ENCODE data around the gene TBC1D10B.

DNA sequence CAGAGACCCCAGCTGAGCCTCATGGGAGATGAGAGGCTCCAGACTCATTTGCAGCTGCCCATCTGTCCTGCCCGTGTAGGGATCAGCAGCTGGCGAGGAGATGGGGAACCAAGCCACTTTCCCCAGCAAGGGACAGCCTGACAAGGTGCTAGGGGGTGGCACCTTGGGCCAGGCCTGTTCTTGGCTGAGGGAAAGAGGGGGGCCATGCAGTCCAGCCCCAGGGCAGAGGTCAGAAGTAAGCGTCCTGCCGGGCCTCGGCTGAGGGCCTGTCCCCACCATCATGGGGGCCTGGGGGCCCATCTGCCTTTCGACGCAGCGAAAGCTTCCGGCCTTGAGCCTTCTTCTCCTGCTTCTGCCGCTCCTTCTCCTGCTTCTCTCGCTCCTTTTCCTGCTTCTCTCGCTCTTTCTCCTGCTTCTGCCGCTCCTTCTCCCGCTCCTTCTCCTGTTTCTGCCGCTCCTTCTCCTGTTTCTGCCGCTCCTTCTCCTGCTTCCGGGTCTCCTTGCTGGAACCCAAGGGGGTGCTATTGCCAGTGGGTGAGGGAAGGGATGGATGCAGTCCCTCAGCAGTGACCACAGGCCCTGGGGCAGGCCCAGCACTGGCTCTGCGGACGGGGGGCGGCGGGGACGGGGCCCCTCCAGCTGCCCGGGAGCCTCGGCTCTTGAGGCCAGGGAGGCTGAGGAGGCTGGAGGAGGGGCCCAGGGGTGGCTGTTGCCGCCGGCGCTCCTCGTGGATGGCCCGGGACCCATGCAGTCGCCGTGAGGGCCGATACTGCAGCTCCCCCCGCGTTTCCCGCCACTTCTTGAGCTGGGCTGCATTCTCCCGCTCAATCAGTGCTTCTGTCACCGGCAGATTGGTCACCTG, 12.3 kb downstream of the TBC1D10B start:
- TF ChIP-seq, protein P1, sequence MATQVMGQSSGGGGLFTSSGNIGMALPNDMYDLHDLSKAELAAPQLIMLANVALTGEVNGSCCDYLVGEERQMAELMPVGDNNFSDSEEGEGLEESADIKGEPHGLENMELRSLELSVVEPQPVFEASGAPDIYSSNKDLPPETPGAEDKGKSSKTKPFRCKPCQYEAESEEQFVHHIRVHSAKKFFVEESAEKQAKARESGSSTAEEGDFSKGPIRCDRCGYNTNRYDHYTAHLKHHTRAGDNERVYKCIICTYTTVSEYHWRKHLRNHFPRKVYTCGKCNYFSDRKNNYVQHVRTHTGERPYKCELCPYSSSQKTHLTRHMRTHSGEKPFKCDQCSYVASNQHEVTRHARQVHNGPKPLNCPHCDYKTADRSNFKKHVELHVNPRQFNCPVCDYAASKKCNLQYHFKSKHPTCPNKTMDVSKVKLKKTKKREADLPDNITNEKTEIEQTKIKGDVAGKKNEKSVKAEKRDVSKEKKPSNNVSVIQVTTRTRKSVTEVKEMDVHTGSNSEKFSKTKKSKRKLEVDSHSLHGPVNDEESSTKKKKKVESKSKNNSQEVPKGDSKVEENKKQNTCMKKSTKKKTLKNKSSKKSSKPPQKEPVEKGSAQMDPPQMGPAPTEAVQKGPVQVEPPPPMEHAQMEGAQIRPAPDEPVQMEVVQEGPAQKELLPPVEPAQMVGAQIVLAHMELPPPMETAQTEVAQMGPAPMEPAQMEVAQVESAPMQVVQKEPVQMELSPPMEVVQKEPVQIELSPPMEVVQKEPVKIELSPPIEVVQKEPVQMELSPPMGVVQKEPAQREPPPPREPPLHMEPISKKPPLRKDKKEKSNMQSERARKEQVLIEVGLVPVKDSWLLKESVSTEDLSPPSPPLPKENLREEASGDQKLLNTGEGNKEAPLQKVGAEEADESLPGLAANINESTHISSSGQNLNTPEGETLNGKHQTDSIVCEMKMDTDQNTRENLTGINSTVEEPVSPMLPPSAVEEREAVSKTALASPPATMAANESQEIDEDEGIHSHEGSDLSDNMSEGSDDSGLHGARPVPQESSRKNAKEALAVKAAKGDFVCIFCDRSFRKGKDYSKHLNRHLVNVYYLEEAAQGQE (tag by site-specific recombination; IDR thresholded peaks at IDR 0.05), result no peak
- TF ChIP-seq ZNF624 (tag by site-specific recombination; IDR thresholded peaks at IDR 0.05) (no peak), KLF1 (tag by site-specific recombination; IDR thresholded peaks at IDR 0.05) (no peak), ZNF274 (IDR thresholded peaks at IDR 0.05; ENCODE audit: low read length) (no peak), ZNF274 (tag by site-specific recombination; IDR thresholded peaks at IDR 0.05; ENCODE audit: borderline replicate concordance) (no peak), ZNF2 (tag by site-specific recombination; IDR thresholded peaks at IDR 0.05) (no peak)
- TF ChIP-seq, protein P2, sequence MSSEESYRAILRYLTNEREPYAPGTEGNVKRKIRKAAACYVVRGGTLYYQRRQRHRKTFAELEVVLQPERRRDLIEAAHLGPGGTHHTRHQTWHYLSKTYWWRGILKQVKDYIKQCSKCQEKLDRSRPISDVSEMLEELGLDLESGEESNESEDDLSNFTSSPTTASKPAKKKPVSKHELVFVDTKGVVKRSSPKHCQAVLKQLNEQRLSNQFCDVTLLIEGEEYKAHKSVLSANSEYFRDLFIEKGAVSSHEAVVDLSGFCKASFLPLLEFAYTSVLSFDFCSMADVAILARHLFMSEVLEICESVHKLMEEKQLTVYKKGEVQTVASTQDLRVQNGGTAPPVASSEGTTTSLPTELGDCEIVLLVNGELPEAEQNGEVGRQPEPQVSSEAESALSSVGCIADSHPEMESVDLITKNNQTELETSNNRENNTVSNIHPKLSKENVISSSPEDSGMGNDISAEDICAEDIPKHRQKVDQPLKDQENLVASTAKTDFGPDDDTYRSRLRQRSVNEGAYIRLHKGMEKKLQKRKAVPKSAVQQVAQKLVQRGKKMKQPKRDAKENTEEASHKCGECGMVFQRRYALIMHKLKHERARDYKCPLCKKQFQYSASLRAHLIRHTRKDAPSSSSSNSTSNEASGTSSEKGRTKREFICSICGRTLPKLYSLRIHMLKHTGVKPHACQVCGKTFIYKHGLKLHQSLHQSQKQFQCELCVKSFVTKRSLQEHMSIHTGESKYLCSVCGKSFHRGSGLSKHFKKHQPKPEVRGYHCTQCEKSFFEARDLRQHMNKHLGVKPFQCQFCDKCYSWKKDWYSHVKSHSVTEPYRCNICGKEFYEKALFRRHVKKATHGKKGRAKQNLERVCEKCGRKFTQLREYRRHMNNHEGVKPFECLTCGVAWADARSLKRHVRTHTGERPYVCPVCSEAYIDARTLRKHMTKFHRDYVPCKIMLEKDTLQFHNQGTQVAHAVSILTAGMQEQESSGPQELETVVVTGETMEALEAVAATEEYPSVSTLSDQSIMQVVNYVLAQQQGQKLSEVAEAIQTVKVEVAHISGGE (tag by site-specific recombination; conservative IDR thresholded peaks at IDR 0.05; ENCODE audit: low read depth), result no peak
- TF ChIP-seq, protein P3, sequence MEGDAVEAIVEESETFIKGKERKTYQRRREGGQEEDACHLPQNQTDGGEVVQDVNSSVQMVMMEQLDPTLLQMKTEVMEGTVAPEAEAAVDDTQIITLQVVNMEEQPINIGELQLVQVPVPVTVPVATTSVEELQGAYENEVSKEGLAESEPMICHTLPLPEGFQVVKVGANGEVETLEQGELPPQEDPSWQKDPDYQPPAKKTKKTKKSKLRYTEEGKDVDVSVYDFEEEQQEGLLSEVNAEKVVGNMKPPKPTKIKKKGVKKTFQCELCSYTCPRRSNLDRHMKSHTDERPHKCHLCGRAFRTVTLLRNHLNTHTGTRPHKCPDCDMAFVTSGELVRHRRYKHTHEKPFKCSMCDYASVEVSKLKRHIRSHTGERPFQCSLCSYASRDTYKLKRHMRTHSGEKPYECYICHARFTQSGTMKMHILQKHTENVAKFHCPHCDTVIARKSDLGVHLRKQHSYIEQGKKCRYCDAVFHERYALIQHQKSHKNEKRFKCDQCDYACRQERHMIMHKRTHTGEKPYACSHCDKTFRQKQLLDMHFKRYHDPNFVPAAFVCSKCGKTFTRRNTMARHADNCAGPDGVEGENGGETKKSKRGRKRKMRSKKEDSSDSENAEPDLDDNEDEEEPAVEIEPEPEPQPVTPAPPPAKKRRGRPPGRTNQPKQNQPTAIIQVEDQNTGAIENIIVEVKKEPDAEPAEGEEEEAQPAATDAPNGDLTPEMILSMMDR (tag by site-specific recombination; IDR thresholded peaks at IDR 0.05), result no peak
